Endothelial cell of coronary artery (primary cell): ENCODE results near the gene FAM83B. TPM values are rescaled to one million over a fixed set of nuclear protein-coding genes. Genes with fewer than 3 reads are reported as not detected.

Source experiments
- total RNA-seq: library from RNA; depleted of rRNA; stranded (reverse); fragments of >200 nt; gene quantifications from 2 replicates; pipeline ENCODE4 v1.2.3, GENCODE V29; 2014

Gene FAM83B, protein sequence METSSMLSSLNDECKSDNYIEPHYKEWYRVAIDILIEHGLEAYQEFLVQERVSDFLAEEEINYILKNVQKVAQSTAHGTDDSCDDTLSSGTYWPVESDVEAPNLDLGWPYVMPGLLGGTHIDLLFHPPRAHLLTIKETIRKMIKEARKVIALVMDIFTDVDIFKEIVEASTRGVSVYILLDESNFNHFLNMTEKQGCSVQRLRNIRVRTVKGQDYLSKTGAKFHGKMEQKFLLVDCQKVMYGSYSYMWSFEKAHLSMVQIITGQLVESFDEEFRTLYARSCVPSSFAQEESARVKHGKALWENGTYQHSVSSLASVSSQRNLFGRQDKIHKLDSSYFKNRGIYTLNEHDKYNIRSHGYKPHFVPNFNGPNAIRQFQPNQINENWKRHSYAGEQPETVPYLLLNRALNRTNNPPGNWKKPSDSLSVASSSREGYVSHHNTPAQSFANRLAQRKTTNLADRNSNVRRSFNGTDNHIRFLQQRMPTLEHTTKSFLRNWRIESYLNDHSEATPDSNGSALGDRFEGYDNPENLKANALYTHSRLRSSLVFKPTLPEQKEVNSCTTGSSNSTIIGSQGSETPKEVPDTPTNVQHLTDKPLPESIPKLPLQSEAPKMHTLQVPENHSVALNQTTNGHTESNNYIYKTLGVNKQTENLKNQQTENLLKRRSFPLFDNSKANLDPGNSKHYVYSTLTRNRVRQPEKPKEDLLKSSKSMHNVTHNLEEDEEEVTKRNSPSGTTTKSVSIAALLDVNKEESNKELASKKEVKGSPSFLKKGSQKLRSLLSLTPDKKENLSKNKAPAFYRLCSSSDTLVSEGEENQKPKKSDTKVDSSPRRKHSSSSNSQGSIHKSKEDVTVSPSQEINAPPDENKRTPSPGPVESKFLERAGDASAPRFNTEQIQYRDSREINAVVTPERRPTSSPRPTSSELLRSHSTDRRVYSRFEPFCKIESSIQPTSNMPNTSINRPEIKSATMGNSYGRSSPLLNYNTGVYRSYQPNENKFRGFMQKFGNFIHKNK
- total RNA-seq, result under 0.01 TPM in 1 of 2 replicates, not detected in the other

DNA sequence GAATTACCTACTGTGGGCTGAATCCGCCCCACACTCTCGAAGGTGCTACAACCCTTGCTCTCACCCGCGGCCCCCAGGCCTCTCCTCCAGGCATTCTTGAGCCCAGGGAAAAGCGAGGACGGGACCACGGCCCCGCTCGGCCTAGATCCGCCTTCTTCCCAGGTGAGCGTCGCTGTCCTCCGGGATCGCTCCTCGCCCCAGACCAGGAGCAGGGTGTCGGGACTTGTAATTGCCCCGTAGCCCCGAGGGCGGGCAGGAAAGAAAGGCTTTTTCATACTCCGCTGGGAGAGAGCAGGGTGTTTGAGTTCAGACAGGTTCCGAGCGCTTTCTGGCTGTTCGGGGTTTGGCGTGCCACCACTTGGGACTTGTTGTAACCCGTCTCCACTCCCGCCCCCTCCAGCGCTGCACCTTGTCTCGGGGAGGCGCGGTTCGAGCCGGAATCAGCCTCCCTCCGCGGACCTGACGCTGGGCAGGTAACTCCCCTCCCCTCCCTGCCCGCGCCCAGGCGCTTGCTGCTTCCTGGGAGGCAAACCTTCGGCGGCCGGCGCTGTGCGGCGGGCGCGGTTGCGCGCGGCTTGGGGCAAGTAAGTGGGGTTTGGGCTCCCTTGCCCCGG, at the start of gene FAM83B:
Gene FAM83B, plus strand, starts transcription at position 529 of the 614 bp plus-strand sequence. CDS start 23,476 bp downstream, outside the sequence.

